Transverse colon (tissue), 4 donors: ENCODE data around the gene OR2T4. TPM values are rescaled to one million over a fixed set of nuclear protein-coding genes. Genes with fewer than 3 reads are reported as not detected.

Source experiments
- DNase-seq: peaks from one replicate; pipeline ENCODE4 v3.0.0-alpha.2; 2019
- H3K27ac ChIP-seq, 4 donors: fragments of 200-600 bp; sonication (generic); 2 replicates each; pipeline ENCODE4 v1.5.1; 2016 to 2018; ENCODE audit warnings: inconsistent platforms in 4 of 4
- H3K27me3 ChIP-seq: fragments of 200-600 bp; sonication (generic); 2 replicates; pipeline ENCODE4 v1.5.1; 2017; ENCODE audit warnings: inconsistent platforms
- H3K36me3 ChIP-seq, 4 donors: fragments of 200-600 bp; sonication (generic); 2 replicates each; pipeline ENCODE4 v1.5.1; 2017 to 2019; ENCODE audit warnings: inconsistent platforms in 4 of 4
- H3K4me1 ChIP-seq, 4 donors: fragments of 200-600 bp; sonication (generic); 2 replicates each; pipeline ENCODE4 v1.5.1; 2017 to 2020; ENCODE audit warnings: inconsistent platforms in 4 of 4
- H3K4me3 ChIP-seq, 4 donors: fragments of 200-600 bp; sonication (generic); 1 replicate in 1 of 4; 2 replicates in 3 of 4; pipeline versions ENCODE4 v1.5.1 to v1.6.1; 2017 to 2019; ENCODE audit warnings: inconsistent platforms in 4 of 4
- H3K9me3 ChIP-seq, 2 donors: fragments of 200-600 bp; sonication (generic); 2 replicates each; pipeline ENCODE4 v1.5.1; 2017 to 2019; ENCODE audit warnings: inconsistent platforms in 2 of 2
- CTCF ChIP-seq, 5 experiments: fragments of 200-600 bp in 3 of 5; fragments of 450-650 bp in 2 of 5; sonication (generic) in 3 of 5; IDR thresholded peaks; 1 replicate in 2 of 5; 2 replicates in 3 of 5; pipeline ENCODE4 v1.5.1; 2016 to 2017; ENCODE audit warnings: antibody characterized with exemption in 5 of 5, inconsistent platforms in 3 of 5, mild to moderate bottlenecking in 2 of 5, moderate library complexity in 1 of 5
- EP300 ChIP-seq: sonication (generic); formaldehyde crosslinking; IDR thresholded peaks from one replicate; pipeline ENCODE4 v1.6.1; 2017; ENCODE audit warnings: antibody characterized with exemption, low read depth
- POLR2A ChIP-seq: fragments of 450-650 bp; IDR thresholded peaks from one replicate; pipeline ENCODE4 v1.6.1; 2016; ENCODE audit warnings: antibody characterized with exemption, mild to moderate bottlenecking, moderate library complexity
- POLR2AphosphoS5 ChIP-seq, 3 donors: sonication (generic); formaldehyde crosslinking; IDR thresholded peaks; one replicate each; pipeline ENCODE4 v1.6.1; 2016; ENCODE audit warnings: antibody characterized with exemption in 3 of 3
- WGBS, 2 donors: methylation state at CpG; one replicate each; pipeline ENCODE4 v1.1.5; 2018; ENCODE audit warnings: low coverage in 1 of 2; 5-methylcytosine and 5-hydroxymethylcytosine counted together
- in situ Hi-C, 4 donors: fragments of 200-750 bp; cut with MboI; loops; one replicate each; pipeline versions ENCODE4 v1.15.0 to v1.15.1; 2017; ENCODE audit warnings: low sequenced_read_pairs in 3 of 4, low pct_ligation_motif_present in 1 of 4, low pct_unique_long_range_greater_than_20kb in 1 of 4
- intact Hi-C: fragments of 100-400 bp; cut with DNase I; formaldehyde crosslinking; loops from one replicate; pipeline ENCODE4 v1.15.1; 2023; ENCODE audit warnings: low total_unique reads
- total RNA-seq, 4 donors: library from RNA; depleted of rRNA; stranded (reverse); fragments of >200 nt; gene quantifications; one replicate each; pipeline ENCODE4 v1.1.0, GENCODE V29; 2016

Gene OR2T4
- total RNA-seq, 4 donors from 2014 or later = not detected

GRCh38 chr1:248406721-248407692 is 45.5 kb downstream of the OR2T4 start:
- 69 to 70% methylated on average over 5 to 8 of the region's 8 CpGs for WGBS, 2 donors
- Histone ChIP-seq H3K27me3 (no peaks in the 10 kb centered on the region), H3K9me3 (no peaks in the 10 kb centered on the region), H3K4me1 (no peaks in the 10 kb centered on the region), H3K36me3 (no peaks in the 10 kb centered on the region), H3K4me3 (no peak overlapping the region), H3K27ac (no peak overlapping the region)
- DNase-seq = no peak
- in situ Hi-C loops (no loop called here), intact Hi-C loops (no loop called here)
- TF ChIP-seq EP300 (no peak), POLR2AphosphoS5 (IDR thresholded peaks at IDR 0.05) (no peak), CTCF (IDR thresholded peaks at IDR 0.05) (no peak), POLR2A (no peak)

Other genes starting within 250 kb of the OR2T4 start
- gene OR2M5, start 216.5 kb upstream of the OR2T4 start, total RNA-seq = not detected
- gene OR2M2, start 186.8 kb upstream of the OR2T4 start, total RNA-seq = not detected
- not detected for gene OR2M3, start 164.4 kb upstream of the OR2T4 start, total RNA-seq
- not detected for gene OR2M4, start 130.2 kb upstream of the OR2T4 start, total RNA-seq
- not detected for gene OR2T33, start 83.7 kb upstream of the OR2T4 start, total RNA-seq
- not detected for gene OR2T12, start 58.2 kb upstream of the OR2T4 start, total RNA-seq
- not detected for gene OR2M7, start 37.1 kb upstream of the OR2T4 start, total RNA-seq
- gene OR14C36, start 12.9 kb upstream of the OR2T4 start, total RNA-seq = not detected
- not detected for gene OR2T6, start 14.1 kb downstream of the OR2T4 start, total RNA-seq
- gene OR2T1, start 41.4 kb downstream of the OR2T4 start, total RNA-seq = not detected
- not detected for gene OR2T2, start 84.0 kb downstream of the OR2T4 start, total RNA-seq
- not detected for gene OR2T3, start 111.7 kb downstream of the OR2T4 start, total RNA-seq
- gene OR2T5, start 126.9 kb downstream of the OR2T4 start, total RNA-seq = not detected
- gene OR2G6, start 146.4 kb downstream of the OR2T4 start, total RNA-seq = not detected
- gene OR2T29, start 201.1 kb downstream of the OR2T4 start, total RNA-seq = not detected
- gene OR2T34, start 213.1 kb downstream of the OR2T4 start, total RNA-seq = not detected
- not detected for gene OR2T10, start 236.0 kb downstream of the OR2T4 start, total RNA-seq